Hepatocyte (in vitro differentiated cells): ENCODE results near the gene MRPS10. TPM values are rescaled to one million over a fixed set of nuclear protein-coding genes. Genes with fewer than 3 reads are reported as not detected.

Experiments
- DNase-seq: peaks from one replicate; pipeline ENCODE4 v3.0.0-alpha.2; 2016; ENCODE audit warnings: low spot score
- H2AFZ ChIP-seq: fragments of 200-600 bp; sonication (generic); 2 replicates; pipeline ENCODE4 v1.6.0; 2016; ENCODE audit warnings: antibody characterized with exemption, mild to moderate bottlenecking
- H3K27ac ChIP-seq: fragments of 200-600 bp; sonication (generic); 2 replicates; pipeline ENCODE4 v1.5.1; 2016; ENCODE audit warnings: mild to moderate bottlenecking
- H3K27me3 ChIP-seq: fragments of 200-600 bp; sonication (generic); 2 replicates; pipeline ENCODE4 v1.6.1; 2016
- H3K36me3 ChIP-seq: fragments of 200-600 bp; sonication (generic); replicated peaks from 2 replicates; pipeline ENCODE4 v1.5.1; 2016; ENCODE audit warnings: low read depth; ENCODE audit not compliant: insufficient read depth
- H3K4me1 ChIP-seq: fragments of 200-600 bp; sonication (generic); 2 replicates; pipeline ENCODE4 v1.5.1; 2016; ENCODE audit warnings: mild to moderate bottlenecking, moderate library complexity; ENCODE audit not compliant: insufficient read depth
- H3K4me2 ChIP-seq: fragments of 200-600 bp; sonication (generic); 2 replicates; pipeline ENCODE4 v1.6.0; 2016
- H3K4me3 ChIP-seq: fragments of 200-600 bp; sonication (generic); 2 replicates; pipeline ENCODE4 v1.5.1; 2016; ENCODE audit warnings: mild to moderate bottlenecking
- H3K79me2 ChIP-seq: fragments of 200-600 bp; sonication (generic); 2 replicates; pipeline ENCODE4 v1.6.0; 2017; ENCODE audit warnings: mild to moderate bottlenecking
- H3K9me2 ChIP-seq: fragments of 200-600 bp; sonication (generic); replicated peaks from 2 replicates; pipeline ENCODE4 v1.6.0; 2017; ENCODE audit warnings: mild to moderate bottlenecking; ENCODE audit not compliant: insufficient read depth
- H3K9me3 ChIP-seq: fragments of 200-600 bp; sonication (generic); 2 replicates; pipeline ENCODE4 v1.5.1; 2016; ENCODE audit warnings: low read depth, mild to moderate bottlenecking
- H4K20me1 ChIP-seq: fragments of 200-600 bp; sonication (generic); 2 replicates; pipeline ENCODE4 v1.6.0; 2016; ENCODE audit warnings: mild to moderate bottlenecking; ENCODE audit not compliant: insufficient read depth, poor library complexity, severe bottlenecking
- CTCF ChIP-seq: fragments of 200-600 bp; sonication (generic); IDR thresholded peaks from 2 replicates; pipeline ENCODE4 v1.5.1; 2016; ENCODE audit warnings: antibody characterized with exemption, mild to moderate bottlenecking; ENCODE audit not compliant: poor library complexity
- EZH2 ChIP-seq: fragments of 200-600 bp; sonication (generic); IDR thresholded peaks from 2 replicates; pipeline ENCODE4 v1.6.1; 2016; ENCODE audit warnings: antibody characterized with exemption, mild to moderate bottlenecking, borderline replicate concordance
- EZH2phosphoT487 ChIP-seq: fragments of 200-600 bp; sonication (generic); IDR thresholded peaks from one replicate; pipeline ENCODE4 v1.6.1; 2018; ENCODE audit warnings: antibody characterized with exemption, mild to moderate bottlenecking, low read depth, moderate library complexity; ENCODE audit not compliant: unreplicated experiment, severe bottlenecking
- WGBS: methylation state at CpG from one replicate; pipeline ENCODE4 v1.1.6; 2016; ENCODE audit warnings: low lambda C conversion rate; ENCODE audit errors: missing lambda C conversion rate; 5-methylcytosine and 5-hydroxymethylcytosine counted together
- polyA plus RNA-seq: library from polyadenylated mRNA; unstranded; fragments of >200 nt; fragmentation: Nextera tagmentation; extraction: Ambion mirVana; gene quantifications from 2 replicates; pipeline ENCODE4 v1.2.1, GENCODE V29; 2016
- total RNA-seq: library from RNA; depleted of rRNA; stranded (reverse); fragments of >200 nt; gene quantifications from 2 replicates; pipeline ENCODE4 v1.2.3, GENCODE V29; 2014

The MRPS10 gene
- total and polyA plus RNA-seq, 2 experiments from 2014 or later: 26.8 to 42.8 TPM

- Histone ChIP-seq H3K79me2 (no peaks in the 10 kb centered on the region), H3K4me1 (peaks cover 6% of the 10 kb centered on the region), H3K36me3 (no peaks in the 10 kb centered on the region), H4K20me1 (no peaks in the 10 kb centered on the region), H3K9me3 (no peaks in the 10 kb centered on the region), H3K4me3 (no peak overlapping the region), H3K4me2 (no peak overlapping the region), H2AFZ (no peak overlapping the region), H3K9me2 (no peaks in the 10 kb centered on the region), H3K27ac (no peak overlapping the region), H3K27me3 (no peaks in the 10 kb centered on the region)
- WGBS: 91% methylated on average over 7 of the region's 7 CpGs
- no peak for TF ChIP-seq CTCF
- TF ChIP-seq EZH2phosphoT487: no peak
- TF ChIP-seq EZH2: no peak
- DNase-seq: no peak
Observed at GRCh38 chr6:42239736-42240375, 22.2 kb upstream of the MRPS10 start.

GRCh38 chr6:42239333-42239732 lies 21.7 kb upstream of the MRPS10 start:
- DNase-seq: no peak
- H3K36me3 ChIP-seq: no peaks in the 10 kb centered on the region
- no peak for TF ChIP-seq EZH2phosphoT487
- TF ChIP-seq EZH2: no peak
- no peak for TF ChIP-seq CTCF
- no peaks in the 10 kb centered on the region for H3K27me3 ChIP-seq
- WGBS: 84% methylated on average over 5 of the region's 5 CpGs
- H3K9me2 ChIP-seq: no peaks in the 10 kb centered on the region
- H3K27ac ChIP-seq: no peak overlapping the region
- H3K4me2 ChIP-seq: no peak overlapping the region
- H2AFZ ChIP-seq: no peak overlapping the region
- H3K9me3 ChIP-seq: no peaks in the 10 kb centered on the region
- H3K4me1 ChIP-seq: peaks cover 6% of the 10 kb centered on the region
- H3K4me3 ChIP-seq: no peak overlapping the region
- H3K79me2 ChIP-seq: no peaks in the 10 kb centered on the region
- no peaks in the 10 kb centered on the region for H4K20me1 ChIP-seq

GRCh38 chr6:42237857-42238256 lies 20.2 kb upstream of the MRPS10 start:
- WGBS: 100% methylated on average over 1 of the region's 1 CpG
- Histone ChIP-seq H3K27me3 (no peaks in the 10 kb centered on the region), H3K9me2 (no peaks in the 10 kb centered on the region), H4K20me1 (no peaks in the 10 kb centered on the region), H3K36me3 (no peaks in the 10 kb centered on the region), H3K9me3 (no peaks in the 10 kb centered on the region), H3K4me1 (peaks cover 6% of the 10 kb centered on the region), H3K4me3 (no peak overlapping the region), H2AFZ (no peak overlapping the region), H3K27ac (no peak overlapping the region), H3K4me2 (no peak overlapping the region), H3K79me2 (no peaks in the 10 kb centered on the region)
- TF ChIP-seq EZH2 (no peak), EZH2phosphoT487 (no peak), CTCF (no peak)
- no peak for DNase-seq
